ENCODE results near the gene WDR37.
"Not testable (repeated sequence)": the region's sequence is repeated elsewhere in the genome, so short reads cannot be mapped to it uniquely, and the experiment has no call there.

WDR37 gene

GRCh38 chr10:1116696-1117280 is 60.6 kb downstream of the WDR37 start:
- Mint-ChIP-seq H3K27ac (peak overlapping the region; percentile 64), H3K27me3 (ENCODE audit: low read depth, poor library complexity) (no peaks in the 10 kb centered on the region), H3K4me3 (no peak overlapping the region), H3K4me1 (peaks cover 62% of the 10 kb centered on the region), H3K36me3 (ENCODE audit: low read depth) (peaks cover 61% of the 10 kb centered on the region), H3K9me3 (no peaks in the 10 kb centered on the region)
- no peak for DNase-seq
- no peak for TF ChIP-seq CTCF (IDR thresholded peaks at IDR 0.05)

GRCh38 chr10:1117651-1118050 is 61.5 kb downstream of the WDR37 start:
- TF ChIP-seq CTCF (IDR thresholded peaks at IDR 0.05), result no peak
- peaks cover 59% of the 10 kb centered on the region for H3K36me3 Mint-ChIP-seq (ENCODE audit: low read depth)
- H3K4me3 Mint-ChIP-seq, result no peak overlapping the region
- DNase-seq, result no peak
- no peaks in the 10 kb centered on the region for H3K27me3 Mint-ChIP-seq (ENCODE audit: low read depth, poor library complexity)
- H3K27ac Mint-ChIP-seq, result peak overlapping the region; percentile 61
- H3K9me3 Mint-ChIP-seq, result no peaks in the 10 kb centered on the region
- H3K4me1 Mint-ChIP-seq, result peaks cover 71% of the 10 kb centered on the region

DNA sequence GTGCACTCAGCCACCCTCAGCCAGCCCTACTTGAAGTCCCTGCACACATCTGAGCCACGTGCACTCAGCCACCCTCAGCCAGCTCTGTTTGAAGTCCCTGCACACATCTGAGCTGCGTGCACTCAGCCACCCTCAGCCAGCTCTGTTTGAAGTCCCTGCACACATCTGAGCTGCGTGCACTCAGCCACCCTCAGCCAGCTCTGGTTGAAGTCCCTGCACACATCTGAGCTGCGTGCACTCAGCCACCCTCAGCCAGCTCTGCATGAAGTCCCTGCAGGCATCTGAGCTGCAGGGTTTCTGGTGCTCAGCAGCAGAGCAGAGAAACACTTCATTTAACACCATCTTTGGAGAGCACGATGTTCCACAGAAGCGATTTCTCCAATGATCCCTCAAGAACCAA is 62.1 kb downstream of the WDR37 start:
- Mint-ChIP-seq H3K36me3 (ENCODE audit: low read depth) (peaks cover 58% of the 10 kb centered on the region), H3K4me1 (peaks cover 76% of the 10 kb centered on the region)
- H3K9me3 Mint-ChIP-seq; H3K27me3 Mint-ChIP-seq (ENCODE audit: low read depth, poor library complexity); H3K27ac Mint-ChIP-seq; DNase-seq; H3K4me3 Mint-ChIP-seq: not testable (repeated sequence)

- Mint-ChIP-seq H3K9me3 (no peaks in the 10 kb centered on the region), H3K27ac (peak overlapping the region; percentile 30)
Measured at GRCh38 chr10:1119027-1119426, 62.8 kb downstream of the WDR37 start.

GRCh38 chr10:1119501-1119900 is 63.3 kb downstream of the WDR37 start:
- H3K4me3 Mint-ChIP-seq, result no peak overlapping the region
- H3K27ac Mint-ChIP-seq, result peak overlapping the region; percentile 30
- no peak for DNase-seq
- peaks cover 65% of the 10 kb centered on the region for H3K36me3 Mint-ChIP-seq (ENCODE audit: low read depth)
- H3K27me3 Mint-ChIP-seq (ENCODE audit: low read depth, poor library complexity), result no peaks in the 10 kb centered on the region
- TF ChIP-seq CTCF (IDR thresholded peaks at IDR 0.05), result no peak
- no peaks in the 10 kb centered on the region for H3K9me3 Mint-ChIP-seq
- peaks cover 79% of the 10 kb centered on the region for H3K4me1 Mint-ChIP-seq

More at GRCh38 chr10:1119027-1119426, 62.8 kb downstream of the WDR37 start:
- no peaks in the 10 kb centered on the region for H3K27me3 Mint-ChIP-seq (ENCODE audit: low read depth, poor library complexity)
- H3K4me1 Mint-ChIP-seq, result peaks cover 79% of the 10 kb centered on the region
- H3K36me3 Mint-ChIP-seq (ENCODE audit: low read depth), result peaks cover 61% of the 10 kb centered on the region
- no peak for DNase-seq
- no peak overlapping the region for H3K4me3 Mint-ChIP-seq
- no peak for TF ChIP-seq CTCF (IDR thresholded peaks at IDR 0.05)

DNA sequence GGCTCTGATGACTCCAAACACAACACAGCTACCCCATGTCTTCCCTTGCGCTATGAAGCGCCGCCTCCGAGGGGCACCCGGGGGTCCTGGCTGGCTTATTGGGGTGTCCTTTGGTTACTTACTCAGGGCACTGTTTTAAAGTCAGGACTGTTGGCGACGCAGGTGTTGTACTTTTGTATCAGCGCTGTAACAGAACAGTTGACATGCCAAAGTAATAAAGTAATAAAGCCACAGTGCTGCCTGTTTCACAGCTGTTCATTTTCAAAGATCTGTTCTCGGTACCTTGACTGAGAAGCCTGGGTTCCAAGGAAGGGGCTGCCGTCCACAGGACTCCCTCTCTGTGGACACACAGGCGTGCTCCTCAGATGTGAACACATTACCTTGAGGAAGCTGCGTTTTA is 64.1 kb downstream of the WDR37 start:
- Mint-ChIP-seq H3K27ac (peak overlapping the region; percentile 96), H3K27me3 (ENCODE audit: low read depth, poor library complexity) (no peaks in the 10 kb centered on the region), H3K36me3 (ENCODE audit: low read depth) (peaks cover 70% of the 10 kb centered on the region), H3K9me3 (no peaks in the 10 kb centered on the region), H3K4me1 (peaks cover 79% of the 10 kb centered on the region), H3K4me3 (no peak overlapping the region)
- no peak for TF ChIP-seq CTCF (IDR thresholded peaks at IDR 0.05)
- DNase-seq, result no peak
